ENCODE results near the gene KEAP1. TPM values are rescaled to one million over a fixed set of nuclear protein-coding genes. Genes with fewer than 3 reads are reported as not detected.

The KEAP1 gene
- total and polyA plus RNA-seq, 2 of the 13 experiments (the other 11 are each of a cell fraction or from before 2014, with no cell fraction given): 56.7 to 72.9 TPM

DNA sequence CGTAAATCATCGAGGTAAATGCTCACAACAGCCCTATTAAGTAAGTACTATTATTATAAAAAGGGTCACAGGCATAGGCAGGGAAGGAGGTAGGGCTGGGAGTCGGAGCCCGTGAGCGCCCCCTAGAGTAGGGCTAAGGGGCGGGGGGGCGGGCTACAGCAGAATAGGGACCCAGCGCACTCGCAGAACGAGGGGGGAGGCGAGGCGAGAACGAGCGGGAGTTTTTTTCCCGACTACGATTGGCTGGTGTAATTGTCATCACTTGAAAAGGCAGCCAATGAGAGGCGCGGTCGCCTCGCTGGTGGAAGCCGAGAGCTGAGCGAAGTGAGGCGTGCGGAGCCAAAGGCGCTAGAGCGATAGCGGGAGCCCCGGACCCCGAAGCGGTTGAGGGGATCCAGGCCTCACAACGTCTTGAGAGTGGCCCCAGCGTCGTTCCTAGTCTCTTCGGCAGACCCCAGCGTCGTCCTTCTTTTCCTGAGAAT lies 24.2 kb downstream of the KEAP1 start:
- peak; percentile 63 for ATAC-seq
- no peaks in the 10 kb centered on the region for H3K36me3 ChIP-seq (replicated peaks in 1 of 2; ENCODE audit: control insufficient read depth in 1 of 2, insufficient read depth in 2 of 2, low read length in 2 of 2)
- in situ Hi-C loops (cut with HindIII; ENCODE audit: extremely low pct_ligation_motif_present, low pct_unique_long_range_greater_than_20kb): no loop called here
- no peak for FAIRE-seq
- no TSS peak for BruUV-seq (replicated peaks)
- H3K9me3 ChIP-seq (ENCODE audit: low read length): no peaks in the 10 kb centered on the region
- intact Hi-C loops (cut with micrococcal nuclease; ENCODE audit: unreplicated experiment): no loop called here
- no peaks in the 10 kb centered on the region for H4K20me1 ChIP-seq (ENCODE audit: insufficient read depth, low read length)
- no peak overlapping the region for H2AFZ ChIP-seq (ENCODE audit: low read length)
- H3K27me3 ChIP-seq (ENCODE audit: control insufficient read depth in 1 of 2, insufficient read depth in 2 of 2, low read length in 2 of 2): no peaks in the 10 kb centered on the region
- peaks cover 8% of the 10 kb centered on the region; the same call in 1 of the 2 replicates for H3K4me1 ChIP-seq (ENCODE audit: insufficient read depth, low read length)
- H3K79me2 ChIP-seq (ENCODE audit: insufficient read depth, low read length): no peaks in the 10 kb centered on the region
- peak; percentile 31 for DNase-seq (ENCODE audit: low spot score)
- ChIA-PET POLR2A (no interaction called here), CTCF (ENCODE audit: low intra/inter-chr PET ratio, low total read pairs) (no interaction called here)
- H3K4me2 ChIP-seq (ENCODE audit: low read depth, low read length): peak overlapping the region; percentile 39; the same call in 1 of the 2 replicates
- 54% methylated on average over 36 of the region's 36 CpGs for WGBS (ENCODE audit: low lambda C conversion rate)
- H3K4me3 ChIP-seq (replicated peaks in 1 of 3; ENCODE audit: insufficient read depth in 1 of 3, low read depth in 2 of 3, low read length in 3 of 3): no peak overlapping the region
- no peak overlapping the region for H3K27ac ChIP-seq (ENCODE audit: extremely low read length, insufficient read depth, low read length)
- no peak overlapping the region for H3K9ac ChIP-seq (ENCODE audit: insufficient read depth, low read depth, low read length)
- TF ChIP-seq, protein P1, sequence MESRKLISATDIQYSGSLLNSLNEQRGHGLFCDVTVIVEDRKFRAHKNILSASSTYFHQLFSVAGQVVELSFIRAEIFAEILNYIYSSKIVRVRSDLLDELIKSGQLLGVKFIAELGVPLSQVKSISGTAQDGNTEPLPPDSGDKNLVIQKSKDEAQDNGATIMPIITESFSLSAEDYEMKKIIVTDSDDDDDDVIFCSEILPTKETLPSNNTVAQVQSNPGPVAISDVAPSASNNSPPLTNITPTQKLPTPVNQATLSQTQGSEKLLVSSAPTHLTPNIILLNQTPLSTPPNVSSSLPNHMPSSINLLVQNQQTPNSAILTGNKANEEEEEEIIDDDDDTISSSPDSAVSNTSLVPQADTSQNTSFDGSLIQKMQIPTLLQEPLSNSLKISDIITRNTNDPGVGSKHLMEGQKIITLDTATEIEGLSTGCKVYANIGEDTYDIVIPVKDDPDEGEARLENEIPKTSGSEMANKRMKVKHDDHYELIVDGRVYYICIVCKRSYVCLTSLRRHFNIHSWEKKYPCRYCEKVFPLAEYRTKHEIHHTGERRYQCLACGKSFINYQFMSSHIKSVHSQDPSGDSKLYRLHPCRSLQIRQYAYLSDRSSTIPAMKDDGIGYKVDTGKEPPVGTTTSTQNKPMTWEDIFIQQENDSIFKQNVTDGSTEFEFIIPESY (CRISPR knock-in tag; IDR thresholded peaks at IDR 0.05): peak; percentile 62
- TF ChIP-seq, protein P2, sequence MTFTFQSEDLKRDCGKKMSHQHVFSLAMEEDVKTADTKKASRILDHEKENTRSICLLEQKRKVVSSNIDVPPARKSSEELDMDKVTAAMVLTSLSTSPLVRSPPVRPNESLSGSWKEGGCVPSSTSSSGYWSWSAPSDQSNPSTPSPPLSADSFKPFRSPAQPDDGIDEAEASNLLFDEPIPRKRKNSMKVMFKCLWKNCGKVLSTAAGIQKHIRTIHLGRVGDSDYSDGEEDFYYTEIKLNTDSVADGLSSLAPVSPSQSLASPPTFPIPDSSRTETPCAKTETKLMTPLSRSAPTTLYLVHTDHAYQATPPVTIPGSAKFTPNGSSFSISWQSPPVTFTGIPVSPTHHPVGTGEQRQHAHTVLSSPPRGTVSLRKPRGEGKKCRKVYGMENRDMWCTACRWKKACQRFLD (CRISPR knock-in tag; IDR thresholded peaks at IDR 0.05; ENCODE audit: borderline replicate concordance): no peak
- no peak for TF ChIP-seq ZNF607 (CRISPR knock-in tag; IDR thresholded peaks at IDR 0.05; ENCODE audit: borderline replicate concordance)
- no peak for TF ChIP-seq POGZ (CRISPR knock-in tag; IDR thresholded peaks at IDR 0.05)
- no peak for TF ChIP-seq ZFP36 (IDR thresholded peaks at IDR 0.05; ENCODE audit: borderline replicate concordance, low read depth, low read length, partially characterized antibody)
- TF ChIP-seq ZNF232 (CRISPR knock-in tag; IDR thresholded peaks at IDR 0.05; ENCODE audit: borderline replicate concordance): 0 out of 2 replicates have a peak, but pooled peaks have one; percentile 37
- TF ChIP-seq, protein P3, sequence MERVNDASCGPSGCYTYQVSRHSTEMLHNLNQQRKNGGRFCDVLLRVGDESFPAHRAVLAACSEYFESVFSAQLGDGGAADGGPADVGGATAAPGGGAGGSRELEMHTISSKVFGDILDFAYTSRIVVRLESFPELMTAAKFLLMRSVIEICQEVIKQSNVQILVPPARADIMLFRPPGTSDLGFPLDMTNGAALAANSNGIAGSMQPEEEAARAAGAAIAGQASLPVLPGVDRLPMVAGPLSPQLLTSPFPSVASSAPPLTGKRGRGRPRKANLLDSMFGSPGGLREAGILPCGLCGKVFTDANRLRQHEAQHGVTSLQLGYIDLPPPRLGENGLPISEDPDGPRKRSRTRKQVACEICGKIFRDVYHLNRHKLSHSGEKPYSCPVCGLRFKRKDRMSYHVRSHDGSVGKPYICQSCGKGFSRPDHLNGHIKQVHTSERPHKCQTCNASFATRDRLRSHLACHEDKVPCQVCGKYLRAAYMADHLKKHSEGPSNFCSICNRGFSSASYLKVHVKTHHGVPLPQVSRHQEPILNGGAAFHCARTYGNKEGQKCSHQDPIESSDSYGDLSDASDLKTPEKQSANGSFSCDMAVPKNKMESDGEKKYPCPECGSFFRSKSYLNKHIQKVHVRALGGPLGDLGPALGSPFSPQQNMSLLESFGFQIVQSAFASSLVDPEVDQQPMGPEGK (CRISPR knock-in tag; IDR thresholded peaks at IDR 0.05): peak; percentile 48; the same call in 1 of the 2 replicates
- peak; percentile 55 for TF ChIP-seq ZBTB38 (CRISPR knock-in tag; IDR thresholded peaks at IDR 0.05)
- peak; percentile 38 for TF ChIP-seq AGO2 (optimal IDR thresholded peaks at IDR 0.05; ENCODE audit: low read depth, low read length)
- TF ChIP-seq RXRA (CRISPR knock-in tag; IDR thresholded peaks at IDR 0.05): no peak
- no peak for TF ChIP-seq ZNF205 (CRISPR knock-in tag; IDR thresholded peaks at IDR 0.05)
- no peak for TF ChIP-seq ZNF274 (CRISPR knock-in tag; IDR thresholded peaks at IDR 0.05)
- no peak for TF ChIP-seq AGO1 (IDR thresholded peaks at IDR 0.05; ENCODE audit: low read depth, low read length, poor library complexity, severe bottlenecking)
- peak; percentile 54; the same call in 1 of the 2 replicates for TF ChIP-seq NFKB2 (CRISPR knock-in tag; IDR thresholded peaks at IDR 0.05; ENCODE audit: borderline replicate concordance)
- no peak for TF ChIP-seq ZNF138 (CRISPR knock-in tag; IDR thresholded peaks at IDR 0.05; ENCODE audit: low read depth)
- TF ChIP-seq, protein P4, sequence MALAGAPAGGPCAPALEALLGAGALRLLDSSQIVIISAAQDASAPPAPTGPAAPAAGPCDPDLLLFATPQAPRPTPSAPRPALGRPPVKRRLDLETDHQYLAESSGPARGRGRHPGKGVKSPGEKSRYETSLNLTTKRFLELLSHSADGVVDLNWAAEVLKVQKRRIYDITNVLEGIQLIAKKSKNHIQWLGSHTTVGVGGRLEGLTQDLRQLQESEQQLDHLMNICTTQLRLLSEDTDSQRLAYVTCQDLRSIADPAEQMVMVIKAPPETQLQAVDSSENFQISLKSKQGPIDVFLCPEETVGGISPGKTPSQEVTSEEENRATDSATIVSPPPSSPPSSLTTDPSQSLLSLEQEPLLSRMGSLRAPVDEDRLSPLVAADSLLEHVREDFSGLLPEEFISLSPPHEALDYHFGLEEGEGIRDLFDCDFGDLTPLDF (CRISPR knock-in tag; IDR thresholded peaks at IDR 0.05): 0 out of 2 replicates have a peak, but pooled peaks have one; percentile 34

Data from HepG2 (cell line).